ENCODE data around the gene MYO3A. TPM values are rescaled to one million over a fixed set of nuclear protein-coding genes. Genes with fewer than 3 reads are reported as not detected.

Gene MYO3A
- total RNA-seq, 1 experiment from 2014 or later: not detected

GRCh38 chr10:26085549-26085948, 151.5 kb downstream of the MYO3A start:
- Histone ChIP-seq H4K20me1 (ENCODE audit: insufficient read depth) (no peaks in the 10 kb centered on the region), H3K36me3 (ENCODE audit: low read depth) (no peaks in the 10 kb centered on the region), H2AFZ (no peak overlapping the region), H3K4me1 (replicated peaks; ENCODE audit: insufficient read depth) (no peaks in the 10 kb centered on the region), H3K9me2 (ENCODE audit: insufficient read depth) (no peaks in the 10 kb centered on the region), H3F3A (ENCODE audit: insufficient read depth, low read depth) (no peaks in the 10 kb centered on the region), H3K27me3 (ENCODE audit: insufficient read depth, low read depth) (0 out of 2 replicates have a peak, but pooled peaks cover 3% of the 10 kb centered on the region), H3K27ac (no peak overlapping the region), H3K79me2 (ENCODE audit: low read depth) (no peaks in the 10 kb centered on the region), H3K9me3 (ENCODE audit: insufficient read depth, low read depth) (no peaks in the 10 kb centered on the region), H3K4me3 (no peak overlapping the region), H3K4me2 (no peak overlapping the region)
- ChIA-PET POLR2A (ENCODE audit: unreplicated experiment) (interaction anchor here (0.5 kb wide), 1 partner anchor 431 kb away, joined by 9 read pairs; no protein-coding TSS in a partner anchor), CTCF (no interaction called here)
- DNase-seq: no peak
- BruUV-seq (replicated peaks): no TSS peak
- TF ChIP-seq EZH2 (IDR thresholded peaks at IDR 0.05; ENCODE audit: low read depth) (no peak), CTCF (conservative IDR thresholded peaks at IDR 0.05) (no peak)
- intact Hi-C loops (cut with micrococcal nuclease; ENCODE audit: unreplicated experiment): no loop called here

GRCh38 chr10:26087666-26088065, 153.6 kb downstream of the MYO3A start:
- Histone ChIP-seq H3K4me3 (no peak overlapping the region), H2AFZ (no peak overlapping the region), H3K79me2 (ENCODE audit: low read depth) (no peaks in the 10 kb centered on the region), H4K20me1 (ENCODE audit: insufficient read depth) (no peaks in the 10 kb centered on the region), H3K4me2 (no peak overlapping the region), H3K4me1 (replicated peaks; ENCODE audit: insufficient read depth) (no peaks in the 10 kb centered on the region), H3K36me3 (ENCODE audit: low read depth) (no peaks in the 10 kb centered on the region), H3K9me2 (ENCODE audit: insufficient read depth) (no peaks in the 10 kb centered on the region), H3F3A (ENCODE audit: insufficient read depth, low read depth) (no peaks in the 10 kb centered on the region), H3K27me3 (ENCODE audit: insufficient read depth, low read depth) (0 out of 2 replicates have a peak, but pooled peaks cover 3% of the 10 kb centered on the region), H3K27ac (no peak overlapping the region), H3K9me3 (ENCODE audit: insufficient read depth, low read depth) (no peaks in the 10 kb centered on the region)
- intact Hi-C loops (cut with micrococcal nuclease; ENCODE audit: unreplicated experiment): no loop called here
- DNase-seq: no peak
- TF ChIP-seq EZH2 (IDR thresholded peaks at IDR 0.05; ENCODE audit: low read depth) (no peak), CTCF (conservative IDR thresholded peaks at IDR 0.05) (no peak)
- POLR2A ChIA-PET (ENCODE audit: unreplicated experiment): no interaction called here
- CTCF ChIA-PET: no interaction called here
- BruUV-seq (replicated peaks): no TSS peak

GRCh38 chr10:26090026-26090425, 156.0 kb downstream of the MYO3A start:
- Histone ChIP-seq H3K27me3 (ENCODE audit: insufficient read depth, low read depth) (0 out of 2 replicates have a peak, but pooled peaks cover 3% of the 10 kb centered on the region), H3K4me1 (replicated peaks; ENCODE audit: insufficient read depth) (no peaks in the 10 kb centered on the region), H3K79me2 (ENCODE audit: low read depth) (no peaks in the 10 kb centered on the region), H3K4me2 (no peak overlapping the region), H2AFZ (no peak overlapping the region), H3K9me2 (ENCODE audit: insufficient read depth) (no peaks in the 10 kb centered on the region), H4K20me1 (ENCODE audit: insufficient read depth) (no peaks in the 10 kb centered on the region), H3K27ac (no peak overlapping the region), H3F3A (ENCODE audit: insufficient read depth, low read depth) (no peaks in the 10 kb centered on the region), H3K4me3 (no peak overlapping the region), H3K36me3 (ENCODE audit: low read depth) (no peaks in the 10 kb centered on the region), H3K9me3 (ENCODE audit: insufficient read depth, low read depth) (no peaks in the 10 kb centered on the region)
- ChIA-PET POLR2A (ENCODE audit: unreplicated experiment) (no interaction called here), CTCF (no interaction called here)
- intact Hi-C loops (cut with micrococcal nuclease; ENCODE audit: unreplicated experiment): no loop called here
- no peak for TF ChIP-seq EZH2 (IDR thresholded peaks at IDR 0.05; ENCODE audit: low read depth)
- TF ChIP-seq CTCF (conservative IDR thresholded peaks at IDR 0.05): no peak
- BruUV-seq (replicated peaks): no TSS peak
- DNase-seq: no peak

All from PC-9 (cell line).